ENCODE results near the gene TVP23A. TPM values are rescaled to one million over a fixed set of nuclear protein-coding genes. Genes with fewer than 3 reads are reported as not detected.

The TVP23A gene
- total and polyA plus RNA-seq, 8 donors = 0.15 to 4.4 (median 0.34) TPM; not detected in 4

GRCh38 chr16:10808218-10808617 is 10.4 kb downstream of the TVP23A start:
- Histone ChIP-seq H3K9me3 (no peaks in the 10 kb centered on the region), H3K36me3 (no peaks in the 10 kb centered on the region), H3K27me3 (no peaks in the 10 kb centered on the region), H3K4me3 (no peak overlapping the region), H3K27ac (no peak overlapping the region), H3K4me1 (no peaks in the 10 kb centered on the region)
- no peak for TF ChIP-seq POLR2A (IDR thresholded peaks at IDR 0.05)
- TF ChIP-seq EP300 (IDR thresholded peaks at IDR 0.05) = no peak
- TF ChIP-seq CTCF (IDR thresholded peaks at IDR 0.05) = no peak
- TF ChIP-seq POLR2AphosphoS5 (IDR thresholded peaks at IDR 0.05) = no peak
- no peak for DNase-seq
- intact Hi-C loops (cut with DNase I; ENCODE audit: low total_unique reads) = no loop called here
- 82 to 93% (median 88%) methylated on average over 3 of the region's 3 CpGs for WGBS, 5 donors

- Histone ChIP-seq H3K9me3 (no peaks in the 10 kb centered on the region), H3K4me1 (no peaks in the 10 kb centered on the region), H3K4me3 (no peak overlapping the region), H3K27me3 (no peaks in the 10 kb centered on the region), H3K36me3 (no peaks in the 10 kb centered on the region), H3K27ac (no peak overlapping the region)
- WGBS, 5 donors = 81 to 90% (median 87%) methylated on average over 6 of the region's 6 CpGs
- DNase-seq = no peak
- intact Hi-C loops (cut with DNase I; ENCODE audit: low total_unique reads) = no loop called here
- TF ChIP-seq EP300 (IDR thresholded peaks at IDR 0.05) (no peak), POLR2AphosphoS5 (IDR thresholded peaks at IDR 0.05) (no peak), POLR2A (IDR thresholded peaks at IDR 0.05) (no peak), CTCF (IDR thresholded peaks at IDR 0.05) (no peak)
Observed at GRCh38 chr16:10806698-10807097, 11.9 kb downstream of the TVP23A start.

- DNase-seq = no peak
- Histone ChIP-seq H3K27ac (no peak overlapping the region), H3K36me3 (no peaks in the 10 kb centered on the region), H3K4me1 (no peaks in the 10 kb centered on the region), H3K27me3 (no peaks in the 10 kb centered on the region), H3K4me3 (no peak overlapping the region), H3K9me3 (no peaks in the 10 kb centered on the region)
- no peak for TF ChIP-seq EP300 (IDR thresholded peaks at IDR 0.05)
- no peak for TF ChIP-seq POLR2A (IDR thresholded peaks at IDR 0.05)
- TF ChIP-seq POLR2AphosphoS5 (IDR thresholded peaks at IDR 0.05) = no peak
- TF ChIP-seq CTCF (IDR thresholded peaks at IDR 0.05) = no peak
- WGBS, 5 donors = 76 to 87% (median 84%) methylated on average over 9 of the region's 9 CpGs
- intact Hi-C loops (cut with DNase I; ENCODE audit: low total_unique reads) = no loop called here
Observed at GRCh38 chr16:10805334-10805733, 13.3 kb downstream of the TVP23A start.

- Histone ChIP-seq H3K27ac (no peak overlapping the region), H3K4me1 (no peaks in the 10 kb centered on the region), H3K36me3 (no peaks in the 10 kb centered on the region), H3K27me3 (no peaks in the 10 kb centered on the region), H3K9me3 (no peaks in the 10 kb centered on the region), H3K4me3 (no peak overlapping the region)
- intact Hi-C loops (cut with DNase I; ENCODE audit: low total_unique reads) = no loop called here
- no peak for TF ChIP-seq POLR2AphosphoS5 (IDR thresholded peaks at IDR 0.05)
- TF ChIP-seq POLR2A (IDR thresholded peaks at IDR 0.05) = no peak
- no peak for TF ChIP-seq EP300 (IDR thresholded peaks at IDR 0.05)
- TF ChIP-seq CTCF (IDR thresholded peaks at IDR 0.05) = no peak
- no peak for DNase-seq
- 71 to 88% (median 80%) methylated on average over 3 of the region's 3 CpGs for WGBS, 5 donors
Observed at GRCh38 chr16:10799736-10800135, 18.9 kb downstream of the TVP23A start.

All from stomach (tissue), 9 donors.